ENCODE measurements around the gene ROR2. TPM values are rescaled to one million over a fixed set of nuclear protein-coding genes. Genes with fewer than 3 reads are reported as not detected.

Gene ROR2
- total RNA-seq, 1 experiment from 2014 or later: 2.7 TPM

- Histone ChIP-seq H3K9me3 (ENCODE audit: control insufficient read depth, low read depth, low read length) (no peaks in the 10 kb centered on the region), H3K27me3 (ENCODE audit: insufficient read depth, low read length) (no peaks in the 10 kb centered on the region), H3K23me2 (ENCODE audit: insufficient read length, low read depth, low read length, poor library complexity, severe bottlenecking) (no peaks in the 10 kb centered on the region), H3K4me2 (ENCODE audit: insufficient read depth, insufficient read length, low read length) (no peak overlapping the region), H3T11ph (ENCODE audit: low read length) (no peak overlapping the region), H3K9ac (ENCODE audit: extremely low read depth, insufficient read length, low read length) (no peak overlapping the region), H4K91ac (ENCODE audit: insufficient read length, low read depth, low read length) (no peak overlapping the region), H3K79me2 (ENCODE audit: insufficient read depth, low read length) (no peaks in the 10 kb centered on the region), H3K56ac (ENCODE audit: insufficient read length, low read depth, low read length) (no peak overlapping the region), H2BK120ac (ENCODE audit: low read depth, low read length, poor library complexity, severe bottlenecking) (no peak overlapping the region), H2BK20ac (ENCODE audit: low read depth, low read length, poor library complexity, severe bottlenecking) (no peak overlapping the region), H3K4ac (ENCODE audit: low read depth, low read length) (no peak overlapping the region), H3K4me1 (ENCODE audit: insufficient read depth, low read length) (no peaks in the 10 kb centered on the region), H4K5ac (ENCODE audit: insufficient read length, low read depth, low read length) (no peak overlapping the region), H2AFZ (ENCODE audit: low read length) (no peak overlapping the region), H4K8ac (replicated peaks; ENCODE audit: insufficient read length, low read depth, low read length) (no peak overlapping the region), H3K23ac (ENCODE audit: insufficient read length, low read depth, low read length) (no peak overlapping the region), H3K18ac (ENCODE audit: insufficient read length, low read depth, low read length) (no peak overlapping the region), H3K27ac (ENCODE audit: insufficient read length, low read depth, low read length) (no peak overlapping the region), H2BK12ac (ENCODE audit: insufficient read length, low read depth, low read length) (no peak overlapping the region), H2BK15ac (ENCODE audit: low read depth, low read length) (no peak overlapping the region), H3K14ac (ENCODE audit: insufficient read depth, low read length) (no peak overlapping the region), H2BK5ac (ENCODE audit: insufficient read length, low read length) (no peak overlapping the region), H2AK5ac (ENCODE audit: insufficient read length, low read length) (no peak overlapping the region), H3K79me1 (ENCODE audit: insufficient read depth, low read depth, low read length, poor library complexity, severe bottlenecking) (no peaks in the 10 kb centered on the region), H4K20me1 (ENCODE audit: control insufficient read depth, insufficient read depth, insufficient read length) (no peaks in the 10 kb centered on the region)
- WGBS (ENCODE audit: extremely low coverage, insufficient read length, low lambda C conversion rate): no CpG with 5 or more reads among the region's 43 CpGs
- no peaks in the 10 kb centered on the region for H3K9me3 Mint-ChIP-seq
- 0 out of 7 replicates have a peak, but pooled peaks cover 0 to 4% (median 0%) of the 10 kb centered on the region in 3 experiments for H3K36me3 Mint-ChIP-seq (ENCODE audit: insufficient read depth in 1 of 3, low read depth in 3 of 3)
- no peak for DNase-seq
- H3K27me3 Mint-ChIP-seq (ENCODE audit: low read depth): peaks cover under 1% of the 10 kb centered on the region
- peaks cover 3 to 18% of the 10 kb centered on the region in 2 experiments; a peak in 2 of 4 replicates for H3K4me1 Mint-ChIP-seq
- no peak overlapping the region for H3K4me3 Mint-ChIP-seq
- TF ChIP-seq, protein P1, sequence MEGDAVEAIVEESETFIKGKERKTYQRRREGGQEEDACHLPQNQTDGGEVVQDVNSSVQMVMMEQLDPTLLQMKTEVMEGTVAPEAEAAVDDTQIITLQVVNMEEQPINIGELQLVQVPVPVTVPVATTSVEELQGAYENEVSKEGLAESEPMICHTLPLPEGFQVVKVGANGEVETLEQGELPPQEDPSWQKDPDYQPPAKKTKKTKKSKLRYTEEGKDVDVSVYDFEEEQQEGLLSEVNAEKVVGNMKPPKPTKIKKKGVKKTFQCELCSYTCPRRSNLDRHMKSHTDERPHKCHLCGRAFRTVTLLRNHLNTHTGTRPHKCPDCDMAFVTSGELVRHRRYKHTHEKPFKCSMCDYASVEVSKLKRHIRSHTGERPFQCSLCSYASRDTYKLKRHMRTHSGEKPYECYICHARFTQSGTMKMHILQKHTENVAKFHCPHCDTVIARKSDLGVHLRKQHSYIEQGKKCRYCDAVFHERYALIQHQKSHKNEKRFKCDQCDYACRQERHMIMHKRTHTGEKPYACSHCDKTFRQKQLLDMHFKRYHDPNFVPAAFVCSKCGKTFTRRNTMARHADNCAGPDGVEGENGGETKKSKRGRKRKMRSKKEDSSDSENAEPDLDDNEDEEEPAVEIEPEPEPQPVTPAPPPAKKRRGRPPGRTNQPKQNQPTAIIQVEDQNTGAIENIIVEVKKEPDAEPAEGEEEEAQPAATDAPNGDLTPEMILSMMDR (conservative IDR thresholded peaks at IDR 0.05): no peak
- H3K27ac Mint-ChIP-seq: no peak overlapping the region; a peak in 1 of 7 replicates
Observed at GRCh38 chr9:91724609-91725505, 225.2 kb downstream of the ROR2 start.
